B cell (primary cell): ENCODE results near the gene STON2. TPM values are rescaled to one million over a fixed set of nuclear protein-coding genes. Genes with fewer than 3 reads are reported as not detected.
"Not testable (repeated sequence)": the region's sequence is repeated elsewhere in the genome, so short reads cannot be mapped to it uniquely, and the experiment has no call there.

Source experiments
- ATAC-seq: fragments of 200-7000 bp; cut with Tn5 transposase; one replicate; pipeline ENCODE4 v1.10.0; 2021; ENCODE audit warnings: low read depth, mild to moderate bottlenecking, moderate number of reproducible peaks, moderate library complexity
- CTCF ChIA-PET: fragments of 350-600 bp; sonication (Branson Sonifier 250); formaldehyde crosslinking; loops from one replicate; lab custom pipeline; 2021; ENCODE audit warnings: antibody characterized with exemption, inconsistent platforms; lab: Charles Lee
- POLR2A ChIA-PET: fragments of 350-600 bp; sonication (Branson Sonifier 250); formaldehyde crosslinking; loops from one replicate; lab custom pipeline; 2021; ENCODE audit warnings: antibody characterized with exemption; lab: Charles Lee
- DNase-seq: peaks from one replicate; pipeline ENCODE4 v3.0.0; 2013
- H2AFZ ChIP-seq: 2 replicates; pipeline ENCODE4 v1.6.1; 2012; ENCODE audit warnings: mild to moderate bottlenecking, low read depth, low read length; ENCODE audit not compliant: insufficient read depth, poor library complexity, severe bottlenecking
- H3K27ac ChIP-seq, 2 donors: 1 replicate in 1 of 2; 2 replicates in 1 of 2; pipeline ENCODE4 v1.5.1; 2012 to 2013; ENCODE audit warnings: low read length in 2 of 2, mild to moderate bottlenecking in 2 of 2, moderate library complexity in 1 of 2
- H3K27me3 ChIP-seq, 4 experiments: fragments of 200-600 bp in 1 of 4; sonication (generic) in 1 of 4; replicated peaks in 1 of 4; 1 replicate in 2 of 4; 2 replicates in 2 of 4; pipeline versions ENCODE4 v1.6.1 to v1.7.0; 2013 to 2016; ENCODE audit warnings: low read length in 3 of 4, mild to moderate bottlenecking in 2 of 4, mixed read lengths in 1 of 4, moderate library complexity in 1 of 4; ENCODE audit not compliant: insufficient read depth in 4 of 4, control insufficient read depth in 3 of 4; ENCODE audit errors: control extremely low read depth in 1 of 4
- H3K36me3 ChIP-seq, 2 experiments: replicated peaks in 1 of 2; 1 replicate in 1 of 2; 2 replicates in 1 of 2; pipeline versions ENCODE4 v1.6.1 to v1.7.1; 2013; ENCODE audit warnings: low read length in 1 of 2; ENCODE audit not compliant: insufficient read depth in 2 of 2, control insufficient read depth in 1 of 2; ENCODE audit errors: control extremely low read depth in 1 of 2, extremely low read depth in 1 of 2
- H3K4me1 ChIP-seq, 2 donors: fragments of 200-600 bp in 1 of 2; sonication (generic) in 1 of 2; 1 replicate in 1 of 2; 2 replicates in 1 of 2; pipeline versions ENCODE4 v1.5.1 to v1.6.1; 2013 to 2017; ENCODE audit warnings: low read length in 2 of 2; ENCODE audit not compliant: control insufficient read depth in 2 of 2, insufficient read depth in 2 of 2
- H3K4me2 ChIP-seq: replicated peaks from 2 replicates; pipeline ENCODE3; 2012; ENCODE audit warnings: mild to moderate bottlenecking, low read depth, low read length; ENCODE audit not compliant: poor library complexity, severe bottlenecking
- H3K4me3 ChIP-seq, 5 experiments: fragments of 200-600 bp in 1 of 5; sonication (generic) in 1 of 5; 1 replicate in 3 of 5; 2 replicates in 2 of 5; pipeline versions ENCODE4 v1.5.1 to v1.7.0; 2011 to 2016; ENCODE audit warnings: low read length in 4 of 5, mild to moderate bottlenecking in 4 of 5, low read depth in 2 of 5, control low read depth in 1 of 5, moderate library complexity in 1 of 5; ENCODE audit not compliant: insufficient read depth in 1 of 5; ENCODE audit errors: control extremely low read depth in 1 of 5, extremely low read depth in 1 of 5
- H3K79me2 ChIP-seq: fragments of 200-600 bp; sonication (generic); one replicate; pipeline ENCODE4 v1.6.0; 2016; ENCODE audit warnings: low read length; ENCODE audit not compliant: control insufficient read depth, insufficient read depth
- H3K9ac ChIP-seq: fragments of 200-600 bp; sonication (generic); 2 replicates; pipeline ENCODE4 v1.6.1; 2017; ENCODE audit warnings: mild to moderate bottlenecking, low read length, moderate library complexity
- H3K9me3 ChIP-seq, 3 donors: one replicate each; pipeline versions ENCODE4 v1.6.1 to v1.7.1; 2013; ENCODE audit warnings: low read length in 2 of 3; ENCODE audit not compliant: control insufficient read depth in 2 of 3, insufficient read depth in 1 of 3; ENCODE audit errors: control extremely low read depth in 1 of 3
- H4K20me1 ChIP-seq: 2 replicates; pipeline ENCODE4 v1.6.0; 2012; ENCODE audit warnings: mild to moderate bottlenecking, low read length; ENCODE audit not compliant: insufficient read depth, control insufficient read depth, poor library complexity, severe bottlenecking
- H3K27ac Mint-ChIP-seq: one replicate; pipeline ENCODE4 v1.8.0; 2021; ENCODE audit warnings: mixed read lengths
- H3K27me3 Mint-ChIP-seq: one replicate; pipeline ENCODE4 v1.8.0; 2021; ENCODE audit warnings: mixed read lengths
- H3K4me1 Mint-ChIP-seq: one replicate; pipeline ENCODE4 v1.8.0; 2021; ENCODE audit warnings: mixed read lengths
- H3K4me3 Mint-ChIP-seq: one replicate; pipeline ENCODE4 v1.8.0; 2021; ENCODE audit warnings: mixed read lengths
- H3K9me3 Mint-ChIP-seq: one replicate; pipeline ENCODE4 v1.8.0; 2022; ENCODE audit warnings: mixed read lengths; ENCODE audit not compliant: insufficient read depth
- EZH2 ChIP-seq: IDR thresholded peaks from 2 replicates; pipeline ENCODE4 v1.6.1; 2012; ENCODE audit warnings: borderline replicate concordance, low read depth, mild to moderate bottlenecking, moderate library complexity, low read length; ENCODE audit not compliant: insufficient read depth, poor library complexity, severe bottlenecking
- WGBS: methylation state at CpG from one replicate; pipeline ENCODE4 v1.1.5; 2013; ENCODE audit warnings: missing lambda C conversion rate; ENCODE audit not compliant: insufficient coverage; 5-methylcytosine and 5-hydroxymethylcytosine counted together
- intact Hi-C: fragments of 100-400 bp; cut with micrococcal nuclease; formaldehyde crosslinking; loops from one replicate; pipeline ENCODE4 v1.10.0; 2022
- polyA plus RNA-seq: library from polyadenylated mRNA; depleted of rRNA; stranded (reverse); fragments of >200 nt; gene quantifications from 2 replicates; pipeline ENCODE4 v1.2.3, GENCODE V29; 2012
- total RNA-seq, 2 donors: library from RNA; stranded (reverse); fragments of 120-200 nt in 1 of 2; gene quantifications; 1 replicate in 1 of 2; 2 replicates in 1 of 2; pipeline versions ENCODE4 v1.2.3 to v1.2.4, GENCODE V29; 2013 to 2022
- TF ChIP-seq, protein P1 (sequence below): fragments of 200-600 bp; IDR thresholded peaks from one replicate; pipeline ENCODE4 v1.8.0; 2022; ENCODE audit warnings: antibody characterized with exemption, mild to moderate bottlenecking

The STON2 gene
- total and polyA plus RNA-seq, 2 donors (not counting 1 experiment from before 2014, with no cell fraction given) = 0.03 TPM; not detected in 1

DNA sequence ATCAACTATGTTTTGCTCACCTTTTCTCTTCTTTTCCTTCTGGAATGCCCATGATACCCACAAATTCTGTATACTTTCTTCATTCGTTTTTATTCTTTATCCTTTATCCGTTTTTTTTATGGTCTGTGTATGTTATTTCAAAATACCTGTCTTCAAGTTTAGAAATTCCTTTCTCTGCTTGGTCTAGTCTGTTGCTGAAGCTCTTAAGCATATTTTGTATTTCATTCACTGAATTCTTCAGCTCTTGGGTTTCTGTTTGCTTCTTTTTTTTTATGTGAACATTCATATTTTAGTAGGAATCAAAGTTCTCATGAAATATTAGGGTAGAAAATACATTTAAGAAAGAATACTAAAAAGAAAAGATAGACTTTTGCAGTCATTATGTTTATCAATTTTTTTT lies 156.6 kb downstream of the STON2 start:
- POLR2A ChIA-PET = no interaction called here
- Histone ChIP-seq H3K79me2 (no peaks in the 10 kb centered on the region), H3K4me3 (no peak overlapping the region), H3K27me3 (no peaks in the 10 kb centered on the region), H3K4me2 (no peak overlapping the region), H3K4me1 (no peaks in the 10 kb centered on the region), H3K9me3 (peaks cover 0 to 17% (median 0%) of the 10 kb centered on the region in 3 donors), H3K27ac (no peak overlapping the region), H4K20me1 (no peaks in the 10 kb centered on the region), H3K36me3 (no peaks in the 10 kb centered on the region), H2AFZ (no peak overlapping the region), H3K9ac (no peak overlapping the region)
- DNase-seq (no peak), ATAC-seq (no peak)
- no peaks in the 10 kb centered on the region for H3K4me1 Mint-ChIP-seq
- no peaks in the 10 kb centered on the region for H3K9me3 Mint-ChIP-seq
- peaks cover 17% of the 10 kb centered on the region for H3K27me3 Mint-ChIP-seq
- CTCF ChIA-PET = no interaction called here
- no peak overlapping the region for H3K27ac Mint-ChIP-seq
- no CpG with 5 or more reads among the region's 2 CpGs for WGBS
- no peak overlapping the region for H3K4me3 Mint-ChIP-seq
- intact Hi-C loops = no loop called here
- TF ChIP-seq EZH2 = no peak
- TF ChIP-seq, protein P1, sequence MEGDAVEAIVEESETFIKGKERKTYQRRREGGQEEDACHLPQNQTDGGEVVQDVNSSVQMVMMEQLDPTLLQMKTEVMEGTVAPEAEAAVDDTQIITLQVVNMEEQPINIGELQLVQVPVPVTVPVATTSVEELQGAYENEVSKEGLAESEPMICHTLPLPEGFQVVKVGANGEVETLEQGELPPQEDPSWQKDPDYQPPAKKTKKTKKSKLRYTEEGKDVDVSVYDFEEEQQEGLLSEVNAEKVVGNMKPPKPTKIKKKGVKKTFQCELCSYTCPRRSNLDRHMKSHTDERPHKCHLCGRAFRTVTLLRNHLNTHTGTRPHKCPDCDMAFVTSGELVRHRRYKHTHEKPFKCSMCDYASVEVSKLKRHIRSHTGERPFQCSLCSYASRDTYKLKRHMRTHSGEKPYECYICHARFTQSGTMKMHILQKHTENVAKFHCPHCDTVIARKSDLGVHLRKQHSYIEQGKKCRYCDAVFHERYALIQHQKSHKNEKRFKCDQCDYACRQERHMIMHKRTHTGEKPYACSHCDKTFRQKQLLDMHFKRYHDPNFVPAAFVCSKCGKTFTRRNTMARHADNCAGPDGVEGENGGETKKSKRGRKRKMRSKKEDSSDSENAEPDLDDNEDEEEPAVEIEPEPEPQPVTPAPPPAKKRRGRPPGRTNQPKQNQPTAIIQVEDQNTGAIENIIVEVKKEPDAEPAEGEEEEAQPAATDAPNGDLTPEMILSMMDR = no peak

DNA sequence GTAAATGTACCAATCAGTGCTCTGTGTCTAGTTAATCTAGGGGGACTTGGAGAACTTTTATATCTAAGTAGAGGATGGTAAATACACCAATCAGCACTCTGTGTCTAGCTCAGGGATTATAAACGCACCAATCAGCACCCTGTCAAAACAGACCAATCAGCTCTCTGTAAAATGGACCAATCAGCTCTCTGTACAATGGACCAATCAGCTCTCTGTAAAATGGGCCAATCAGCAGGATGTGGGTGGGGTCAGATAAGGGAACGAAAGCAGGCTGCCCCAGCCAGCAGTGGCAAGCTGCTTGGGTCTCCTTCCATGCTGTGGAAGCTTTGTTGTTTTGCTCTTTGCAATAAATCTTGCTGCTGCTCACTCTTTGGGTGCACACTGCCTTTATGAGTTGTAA lies 163.3 kb downstream of the STON2 start:
- H3K27me3 ChIP-seq, H3K27ac ChIP-seq, H3K36me3 ChIP-seq, H3K9ac ChIP-seq, DNase-seq, H3K4me2 ChIP-seq, H3K27me3 Mint-ChIP-seq, H3K27ac Mint-ChIP-seq, H3K4me1 ChIP-seq, H3K4me3 ChIP-seq, H3K79me2 ChIP-seq, H3K9me3 Mint-ChIP-seq, H3K4me3 Mint-ChIP-seq, intact Hi-C loops, POLR2A ChIA-PET, H3K4me1 Mint-ChIP-seq, H4K20me1 ChIP-seq, ATAC-seq, H2AFZ ChIP-seq: not testable (repeated sequence)
- H3K9me3 ChIP-seq = peaks cover 0 to 12% (median 0%) of the 10 kb centered on the region in 3 donors
- WGBS = 75% methylated on average over 1 of the region's 2 CpGs
- CTCF ChIA-PET = interaction anchor here (1.0 to 1.6 kb wide), 2 partner anchors 33 to 40 kb away, joined by 3 read pairs; no protein-coding TSS in a partner anchor
